HG03066 (cell line): ENCODE measurements around the gene DOCK8.
"Not testable (repeated sequence)": the region's sequence is repeated elsewhere in the genome, so short reads cannot be mapped to it uniquely, and the experiment has no call there.

Source experiments
- ATAC-seq: cut with Tn5 transposase; IDR thresholded peaks from one replicate; pipeline ENCODE4 v1.9.1; 2021; ENCODE audit warnings: low read depth; ENCODE audit not compliant: unreplicated experiment

DOCK8 gene

GRCh38 chr9:214648-215493, at the start of gene DOCK8:
TSS of gene DOCK8 (plus strand) at chr9:214865. CDS start at chr9:214977, 112 bp downstream.
- ATAC-seq = peak; percentile 81

- not testable (repeated sequence) for ATAC-seq
Measured at GRCh38 chr9:169757-170156, 44.9 kb upstream of the DOCK8 start.

DNA sequence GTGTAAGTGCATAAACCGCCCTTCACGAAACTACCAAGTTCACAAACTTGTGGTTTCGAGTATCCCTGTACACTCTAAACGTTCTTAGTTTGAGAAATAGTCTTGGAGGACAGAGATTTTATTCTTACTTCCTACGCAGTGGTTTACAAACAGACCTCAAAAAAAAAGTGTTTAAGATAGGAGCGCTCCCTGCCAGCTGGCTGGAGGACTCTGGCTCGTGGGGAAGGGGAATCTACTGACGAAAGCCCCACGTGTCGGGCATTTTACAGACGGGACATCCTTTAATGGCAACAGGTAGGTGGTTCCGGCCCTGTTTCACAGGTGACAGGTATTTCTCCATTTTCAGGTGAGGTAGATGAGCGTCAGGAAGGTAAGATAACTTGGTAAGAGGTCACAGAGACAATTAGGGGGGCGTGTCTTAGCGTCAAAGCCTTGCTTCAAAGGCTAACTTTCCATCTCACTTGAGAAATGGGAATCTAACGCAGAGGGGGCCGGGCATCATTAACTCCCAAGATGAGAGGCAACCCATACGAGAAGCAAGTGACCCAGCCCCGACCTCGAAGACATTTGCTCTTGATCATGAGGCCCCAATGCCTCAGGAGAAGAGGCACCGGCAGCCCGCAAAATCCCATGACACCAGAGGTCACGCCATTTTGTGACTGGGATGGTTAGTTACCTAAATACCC, 36.4 kb upstream of the DOCK8 start:
- not testable (repeated sequence) for ATAC-seq

GRCh38 chr9:178970-179383, 35.7 kb upstream of the DOCK8 start, which contains the start of gene ZNG1A:
TSS of gene ZNG1A (minus strand) at chr9:179056. CDS start at chr9:178969, 87 bp downstream.
- not testable (repeated sequence) for ATAC-seq

- not testable (repeated sequence) for ATAC-seq
Measured at GRCh38 chr9:199601-200000, 15.1 kb upstream of the DOCK8 start.

DNA sequence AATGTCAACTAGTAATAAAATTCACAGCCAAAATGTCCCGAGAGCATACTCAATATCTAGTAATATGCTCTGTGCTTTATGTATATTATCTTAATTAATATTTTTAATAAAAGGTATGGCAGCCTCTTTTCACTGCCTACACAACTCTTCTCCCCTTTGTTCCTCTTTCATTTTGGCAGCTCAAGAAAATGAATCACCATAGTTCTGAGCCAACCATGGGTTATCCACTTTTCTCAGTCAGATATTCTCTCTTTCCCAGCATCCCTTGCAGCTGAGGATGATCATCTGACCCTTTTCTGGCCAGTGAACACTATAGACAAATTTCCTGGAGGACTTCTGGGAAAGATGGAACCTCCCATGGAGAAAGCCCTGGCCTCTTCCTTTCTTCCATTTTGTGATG, 8.2 kb upstream of the DOCK8 start:
- ATAC-seq = no peak

- no peak for ATAC-seq
Measured at GRCh38 chr9:209143-209758, 5.4 kb upstream of the DOCK8 start.

DNA sequence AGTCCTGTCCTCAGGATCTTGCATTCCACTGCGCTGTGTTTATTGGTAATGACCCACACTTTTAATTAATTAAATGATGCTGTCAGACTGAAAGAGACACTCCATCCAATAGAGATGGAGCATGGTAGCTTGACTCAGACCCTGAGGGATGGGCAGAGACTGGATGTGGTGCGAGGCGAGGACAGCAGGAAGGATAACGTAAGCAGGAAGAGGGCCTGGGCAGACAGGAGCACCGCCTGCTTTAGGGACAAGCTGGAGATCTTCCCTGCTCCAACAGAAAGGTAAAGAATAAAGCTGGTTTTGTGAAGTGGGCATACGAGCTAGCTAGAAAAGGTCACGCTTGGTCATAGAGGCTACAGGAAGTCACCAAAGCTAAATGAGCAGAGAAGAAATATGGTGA, 3.6 kb upstream of the DOCK8 start:
- ATAC-seq = no peak

DNA sequence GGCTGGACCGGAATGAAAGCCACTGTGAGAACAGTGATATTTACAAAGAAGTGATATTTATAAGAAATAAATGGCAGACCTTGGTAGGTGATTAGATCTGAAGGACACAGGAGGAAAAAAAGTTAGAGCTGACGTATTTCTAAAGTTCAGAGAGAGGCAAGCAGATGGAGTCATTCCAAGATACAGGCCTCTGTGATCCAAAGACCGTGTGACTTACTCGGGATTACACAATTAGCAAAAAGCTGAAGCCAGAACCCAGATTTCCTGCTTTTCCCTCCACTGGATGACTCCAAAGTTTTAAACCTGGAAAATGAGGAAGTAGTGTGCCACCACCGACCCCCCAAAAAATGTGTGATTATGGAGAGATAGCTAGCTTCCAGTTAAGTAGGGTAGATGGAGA, 3.1 kb upstream of the DOCK8 start:
- no peak for ATAC-seq

DNA sequence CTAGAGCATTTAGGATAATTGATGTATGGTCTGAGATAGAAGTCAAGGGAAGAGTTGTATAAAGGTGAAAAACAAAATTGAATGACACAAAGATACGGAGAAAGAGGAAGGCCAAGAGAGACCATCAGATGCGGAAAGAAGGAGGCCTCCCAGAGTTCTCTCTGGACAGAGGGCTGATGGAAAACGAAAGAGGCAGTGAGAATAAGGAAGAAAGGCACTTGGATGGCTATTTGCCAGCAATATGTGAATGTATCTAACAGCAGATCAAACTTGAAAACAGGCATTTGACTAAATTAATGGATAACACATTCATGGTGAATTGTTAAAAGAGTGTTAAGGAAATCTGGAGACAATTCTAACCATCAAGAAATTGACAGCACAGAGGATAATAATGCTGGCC, 2.4 kb upstream of the DOCK8 start:
- no peak for ATAC-seq

DNA sequence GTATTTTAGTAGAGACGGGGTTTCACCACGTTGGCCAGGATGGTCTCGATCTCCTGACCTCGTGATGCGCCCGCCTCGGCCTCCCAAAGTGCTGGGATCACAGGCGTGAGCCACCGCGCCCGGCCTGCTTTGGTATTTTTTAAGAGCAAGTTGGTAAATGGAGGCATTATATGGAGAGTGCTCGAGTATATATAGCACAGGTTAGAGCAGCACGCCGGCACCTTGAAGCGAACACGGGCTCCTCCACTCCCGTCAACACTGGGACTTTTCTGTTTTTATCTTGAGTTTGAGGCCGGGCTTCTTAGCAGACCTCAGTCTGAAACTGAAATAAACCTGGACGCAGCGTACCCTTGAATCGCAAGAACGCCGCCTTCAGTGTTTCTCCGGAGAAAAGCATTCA, 764 bp upstream of the DOCK8 start:
- ATAC-seq = not testable (repeated sequence)

GRCh38 chr9:214351-214647, 366 bp upstream of the DOCK8 start:
- ATAC-seq = no peak

- ATAC-seq = no peak
Measured at GRCh38 chr9:215631-216155, 1.0 kb downstream of the DOCK8 start.

DNA sequence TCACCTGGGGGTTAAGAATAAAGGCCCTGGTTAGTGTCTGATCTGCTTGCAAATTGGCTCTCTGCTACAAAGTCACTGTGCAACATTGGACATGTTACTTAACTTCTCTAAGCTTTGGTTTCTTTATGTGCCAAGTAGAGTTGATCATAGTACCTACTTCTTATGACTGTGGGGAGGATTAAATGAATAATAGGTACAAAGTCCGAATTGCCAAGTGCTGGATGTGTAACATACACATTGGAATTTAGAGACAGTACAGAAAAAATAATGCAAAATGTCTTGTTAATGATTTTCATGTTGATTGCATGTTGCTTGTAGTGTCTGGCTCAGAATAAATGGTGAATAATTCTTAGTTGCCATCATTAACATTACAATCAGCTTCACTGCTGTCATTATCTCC, 2.2 kb downstream of the DOCK8 start:
- ATAC-seq = no peak

GRCh38 chr9:217950-218349, 3.3 kb downstream of the DOCK8 start:
- ATAC-seq = no peak

GRCh38 chr9:219036-219435, 4.4 kb downstream of the DOCK8 start:
- ATAC-seq = not testable (repeated sequence)

- ATAC-seq = no peak
Measured at GRCh38 chr9:219670-220365, 5.2 kb downstream of the DOCK8 start.

- ATAC-seq = no peak
Measured at GRCh38 chr9:221989-222776, 7.5 kb downstream of the DOCK8 start.

DNA sequence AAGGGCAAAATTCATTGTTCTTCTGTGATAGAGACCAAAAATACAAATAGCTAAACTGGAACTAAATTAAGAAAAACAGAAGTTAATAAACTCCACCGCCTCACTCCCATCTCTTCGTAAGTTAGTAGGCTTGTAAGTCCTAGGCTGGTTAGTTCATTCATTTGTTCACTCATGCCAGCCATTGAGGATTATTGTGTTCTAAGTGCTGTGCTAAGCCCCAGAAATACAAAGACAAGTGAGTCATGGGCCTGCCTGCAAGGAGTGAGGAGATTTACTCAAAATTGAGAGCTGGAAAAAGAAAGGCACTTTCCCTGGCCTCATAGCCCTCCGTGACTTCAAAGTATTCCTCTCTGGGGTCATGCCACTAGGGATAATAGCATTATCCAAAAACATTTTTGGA, 8.5 kb downstream of the DOCK8 start:
- no peak for ATAC-seq

GRCh38 chr9:224026-224425, 9.4 kb downstream of the DOCK8 start:
- no peak for ATAC-seq
